Fibroblast of lung (primary cell): ENCODE data around the gene GUCD1.

Experiments
- EZH2 ChIP-seq: IDR thresholded peaks from 2 replicates; pipeline ENCODE4 v1.5.1; 2012; ENCODE audit warnings: low read length, control low read depth, mild to moderate bottlenecking; ENCODE audit errors: missing control alignments
- TF ChIP-seq, protein P1 (sequence below), 2 donors: IDR thresholded peaks in 1 of 2; conservative IDR thresholded peaks in 1 of 2; 1 replicate in 1 of 2; 2 replicates in 1 of 2; pipeline ENCODE4 v1.5.1; 2011 to 2012; ENCODE audit warnings: low read length in 2 of 2, control low read depth in 1 of 2, inconsistent platforms in 1 of 2, low read depth in 1 of 2, mild to moderate bottlenecking in 1 of 2

DNA sequence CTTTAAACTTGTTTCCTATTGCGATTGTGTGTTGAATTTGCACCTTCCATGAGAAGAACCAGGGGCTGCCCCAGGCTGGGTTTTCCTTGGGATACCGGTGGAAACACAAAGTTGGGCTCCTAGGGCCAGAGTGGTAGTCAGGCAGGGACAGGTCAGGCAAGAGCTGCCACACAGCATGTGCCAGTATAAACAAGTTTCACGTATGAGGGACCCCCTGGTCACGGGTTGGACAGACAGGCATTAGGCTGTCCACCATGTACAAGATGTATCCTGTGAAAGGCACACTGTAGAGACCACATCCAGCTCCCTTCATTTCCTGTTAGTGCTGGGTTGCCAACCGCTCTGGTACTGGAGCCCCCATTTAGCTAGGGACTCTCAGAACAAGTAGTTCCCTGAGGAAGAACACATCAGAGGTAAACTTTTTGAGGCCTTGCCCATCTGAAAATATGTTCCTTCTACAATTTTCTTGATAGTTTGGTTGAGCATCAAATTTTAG is 51.0 kb downstream of the GUCD1 start:
- TF ChIP-seq, protein P1, sequence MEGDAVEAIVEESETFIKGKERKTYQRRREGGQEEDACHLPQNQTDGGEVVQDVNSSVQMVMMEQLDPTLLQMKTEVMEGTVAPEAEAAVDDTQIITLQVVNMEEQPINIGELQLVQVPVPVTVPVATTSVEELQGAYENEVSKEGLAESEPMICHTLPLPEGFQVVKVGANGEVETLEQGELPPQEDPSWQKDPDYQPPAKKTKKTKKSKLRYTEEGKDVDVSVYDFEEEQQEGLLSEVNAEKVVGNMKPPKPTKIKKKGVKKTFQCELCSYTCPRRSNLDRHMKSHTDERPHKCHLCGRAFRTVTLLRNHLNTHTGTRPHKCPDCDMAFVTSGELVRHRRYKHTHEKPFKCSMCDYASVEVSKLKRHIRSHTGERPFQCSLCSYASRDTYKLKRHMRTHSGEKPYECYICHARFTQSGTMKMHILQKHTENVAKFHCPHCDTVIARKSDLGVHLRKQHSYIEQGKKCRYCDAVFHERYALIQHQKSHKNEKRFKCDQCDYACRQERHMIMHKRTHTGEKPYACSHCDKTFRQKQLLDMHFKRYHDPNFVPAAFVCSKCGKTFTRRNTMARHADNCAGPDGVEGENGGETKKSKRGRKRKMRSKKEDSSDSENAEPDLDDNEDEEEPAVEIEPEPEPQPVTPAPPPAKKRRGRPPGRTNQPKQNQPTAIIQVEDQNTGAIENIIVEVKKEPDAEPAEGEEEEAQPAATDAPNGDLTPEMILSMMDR (conservative IDR thresholded peaks at IDR 0.05 in 1 of 2, IDR thresholded peaks at IDR 0.05 in 1 of 2; ENCODE audit: low read depth in 1 of 2, low read length in 2 of 2), result no peak
- no peak for TF ChIP-seq EZH2
